Panc1 (cell line): ENCODE measurements around the gene HMGXB4. TPM values are rescaled to one million over a fixed set of nuclear protein-coding genes. Genes with fewer than 3 reads are reported as not detected.

Source experiments
- ATAC-seq: fragments of 200-7000 bp; cut with Tn5 transposase; 2 replicates; pipeline ENCODE4 v1.9.1; 2020; ENCODE audit warnings: mild to moderate bottlenecking, moderate library complexity
- BruUV-seq: library from RNA; stranded (reverse); fragments of 400-500 nt; replicated peaks from 2 replicates; lab custom pipeline; 2021; lab: Mats Ljungman, UMichigan
- CTCF ChIA-PET: fragments of 300-600 bp; sonication (Branson Sonifier 250); formaldehyde crosslinking; loops from one replicate; lab custom pipeline; 2022; ENCODE audit warnings: antibody characterized with exemption; lab: Charles Lee
- POLR2A ChIA-PET: fragments of 300-600 bp; sonication (Branson Sonifier 250); formaldehyde crosslinking; loops from one replicate; lab custom pipeline; 2022; ENCODE audit warnings: antibody characterized with exemption; lab: Charles Lee
- DNase-seq: peaks from one replicate; pipeline ENCODE4 v3.0.0-alpha.2; 2010; ENCODE audit warnings: low read depth, low spot score
- H3K27ac ChIP-seq: 2 replicates; pipeline ENCODE4 v1.5.1; 2011; ENCODE audit warnings: mild to moderate bottlenecking, low read length, inconsistent platforms
- H3K27me3 ChIP-seq: fragments of 200-500 bp; sonication (Bioruptor generic); 2 replicates; pipeline ENCODE4 v1.6.0; 2014; ENCODE audit warnings: low read length, inconsistent platforms; ENCODE audit not compliant: control insufficient read depth, insufficient read depth
- H3K36me3 ChIP-seq: fragments of 200-500 bp; sonication (Bioruptor generic); 2 replicates; pipeline ENCODE4 v1.5.1; 2014; ENCODE audit warnings: inconsistent platforms, mild to moderate bottlenecking, low read length, moderate library complexity; ENCODE audit not compliant: control insufficient read depth, insufficient read depth
- H3K4me1 ChIP-seq: 2 replicates; pipeline ENCODE4 v1.5.1; 2011; ENCODE audit warnings: inconsistent platforms, mild to moderate bottlenecking, low read length, moderate library complexity; ENCODE audit not compliant: control insufficient read depth, insufficient read depth
- H3K4me3 ChIP-seq, 2 experiments: 2 replicates each; pipeline ENCODE4 v1.5.1; 2011 to 2012; ENCODE audit warnings: low read depth in 2 of 2, low read length in 2 of 2, mild to moderate bottlenecking in 2 of 2, inconsistent platforms in 1 of 2, moderate library complexity in 1 of 2
- H3K9me3 ChIP-seq: fragments of 200-500 bp; sonication (Bioruptor generic); 2 replicates; pipeline ENCODE4 v1.5.1; 2014; ENCODE audit warnings: low read depth, mild to moderate bottlenecking, inconsistent platforms, low read length, moderate library complexity; ENCODE audit not compliant: control insufficient read depth, insufficient read depth
- POLR2AphosphoS5 ChIP-seq: IDR thresholded peaks from 2 replicates; pipeline ENCODE4 v1.6.1; 2012; ENCODE audit warnings: mild to moderate bottlenecking, low read depth, low read length, moderate library complexity
- SIN3A ChIP-seq: IDR thresholded peaks from 2 replicates; pipeline ENCODE4 v1.6.1; 2012; ENCODE audit warnings: low read depth, mild to moderate bottlenecking, low read length, moderate library complexity, borderline replicate concordance; ENCODE audit not compliant: insufficient read depth
- TCF7L2 ChIP-seq: IDR thresholded peaks from 2 replicates; pipeline ENCODE4 v1.6.1; 2011; ENCODE audit warnings: mild to moderate bottlenecking, low read depth, low read length, inconsistent platforms
- in situ Hi-C: cut with HindIII; loops from 2 replicates; pipeline ENCODE4 v1.10.0; 2016; ENCODE audit warnings: low sequenced_read_pairs, low pct_unique_long_range_greater_than_20kb
- intact Hi-C: fragments of 100-400 bp; cut with micrococcal nuclease; formaldehyde crosslinking; loops from one replicate; pipeline ENCODE4 v1.10.0; 2022; ENCODE audit not compliant: unreplicated experiment
- total RNA-seq: library from RNA; stranded (reverse); gene quantifications from one replicate; pipeline ENCODE4 v1.2.1, GENCODE V29; 2021; ENCODE audit not compliant: unreplicated experiment
- TF ChIP-seq, protein P1 (sequence below), 2 experiments: IDR thresholded peaks; 2 replicates each; pipeline ENCODE4 v1.6.1; 2011 to 2012; ENCODE audit warnings: low read depth in 2 of 2, control low read depth in 1 of 2, low read length in 1 of 2, mild to moderate bottlenecking in 1 of 2, moderate library complexity in 1 of 2; ENCODE audit not compliant: insufficient read depth in 1 of 2
- TF ChIP-seq, protein P2 (sequence below): fragments of 450-650 bp; IDR thresholded peaks from 2 replicates; pipeline ENCODE4 v1.5.1; 2017; ENCODE audit warnings: mild to moderate bottlenecking

Gene HMGXB4
- total RNA-seq, 1 experiment from 2014 or later, result 23.7 TPM

- intact Hi-C loops, result no loop called here
- ATAC-seq, result peak; percentile 58
- CTCF ChIA-PET, result no interaction called here
Observed at GRCh38 chr22:35310556-35311550, 53.6 kb downstream of the HMGXB4 start.

GRCh38 chr22:35311551-35311999 lies 54.3 kb downstream of the HMGXB4 start:
- Histone ChIP-seq H3K27me3 (no peaks in the 10 kb centered on the region), H3K9me3 (no peaks in the 10 kb centered on the region), H3K4me3 (no peak overlapping the region), H3K27ac (no peak overlapping the region; the same call in 1 of the 2 replicates), H3K4me1 (peaks cover 28% of the 10 kb centered on the region), H3K36me3 (no peaks in the 10 kb centered on the region)
- no TSS peak for BruUV-seq
- DNase-seq (no peak), ATAC-seq (no peak)
- intact Hi-C loops (no loop called here), in situ Hi-C loops (no loop called here)
- TF ChIP-seq, protein P1, sequence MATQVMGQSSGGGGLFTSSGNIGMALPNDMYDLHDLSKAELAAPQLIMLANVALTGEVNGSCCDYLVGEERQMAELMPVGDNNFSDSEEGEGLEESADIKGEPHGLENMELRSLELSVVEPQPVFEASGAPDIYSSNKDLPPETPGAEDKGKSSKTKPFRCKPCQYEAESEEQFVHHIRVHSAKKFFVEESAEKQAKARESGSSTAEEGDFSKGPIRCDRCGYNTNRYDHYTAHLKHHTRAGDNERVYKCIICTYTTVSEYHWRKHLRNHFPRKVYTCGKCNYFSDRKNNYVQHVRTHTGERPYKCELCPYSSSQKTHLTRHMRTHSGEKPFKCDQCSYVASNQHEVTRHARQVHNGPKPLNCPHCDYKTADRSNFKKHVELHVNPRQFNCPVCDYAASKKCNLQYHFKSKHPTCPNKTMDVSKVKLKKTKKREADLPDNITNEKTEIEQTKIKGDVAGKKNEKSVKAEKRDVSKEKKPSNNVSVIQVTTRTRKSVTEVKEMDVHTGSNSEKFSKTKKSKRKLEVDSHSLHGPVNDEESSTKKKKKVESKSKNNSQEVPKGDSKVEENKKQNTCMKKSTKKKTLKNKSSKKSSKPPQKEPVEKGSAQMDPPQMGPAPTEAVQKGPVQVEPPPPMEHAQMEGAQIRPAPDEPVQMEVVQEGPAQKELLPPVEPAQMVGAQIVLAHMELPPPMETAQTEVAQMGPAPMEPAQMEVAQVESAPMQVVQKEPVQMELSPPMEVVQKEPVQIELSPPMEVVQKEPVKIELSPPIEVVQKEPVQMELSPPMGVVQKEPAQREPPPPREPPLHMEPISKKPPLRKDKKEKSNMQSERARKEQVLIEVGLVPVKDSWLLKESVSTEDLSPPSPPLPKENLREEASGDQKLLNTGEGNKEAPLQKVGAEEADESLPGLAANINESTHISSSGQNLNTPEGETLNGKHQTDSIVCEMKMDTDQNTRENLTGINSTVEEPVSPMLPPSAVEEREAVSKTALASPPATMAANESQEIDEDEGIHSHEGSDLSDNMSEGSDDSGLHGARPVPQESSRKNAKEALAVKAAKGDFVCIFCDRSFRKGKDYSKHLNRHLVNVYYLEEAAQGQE (IDR thresholded peaks at IDR 0.05; ENCODE audit: insufficient read depth in 1 of 2, low read depth in 2 of 2, low read length in 1 of 2), result no peak
- TF ChIP-seq POLR2AphosphoS5, result no peak
- TF ChIP-seq TCF7L2, result no peak
- TF ChIP-seq SIN3A, result no peak
- TF ChIP-seq, protein P2, sequence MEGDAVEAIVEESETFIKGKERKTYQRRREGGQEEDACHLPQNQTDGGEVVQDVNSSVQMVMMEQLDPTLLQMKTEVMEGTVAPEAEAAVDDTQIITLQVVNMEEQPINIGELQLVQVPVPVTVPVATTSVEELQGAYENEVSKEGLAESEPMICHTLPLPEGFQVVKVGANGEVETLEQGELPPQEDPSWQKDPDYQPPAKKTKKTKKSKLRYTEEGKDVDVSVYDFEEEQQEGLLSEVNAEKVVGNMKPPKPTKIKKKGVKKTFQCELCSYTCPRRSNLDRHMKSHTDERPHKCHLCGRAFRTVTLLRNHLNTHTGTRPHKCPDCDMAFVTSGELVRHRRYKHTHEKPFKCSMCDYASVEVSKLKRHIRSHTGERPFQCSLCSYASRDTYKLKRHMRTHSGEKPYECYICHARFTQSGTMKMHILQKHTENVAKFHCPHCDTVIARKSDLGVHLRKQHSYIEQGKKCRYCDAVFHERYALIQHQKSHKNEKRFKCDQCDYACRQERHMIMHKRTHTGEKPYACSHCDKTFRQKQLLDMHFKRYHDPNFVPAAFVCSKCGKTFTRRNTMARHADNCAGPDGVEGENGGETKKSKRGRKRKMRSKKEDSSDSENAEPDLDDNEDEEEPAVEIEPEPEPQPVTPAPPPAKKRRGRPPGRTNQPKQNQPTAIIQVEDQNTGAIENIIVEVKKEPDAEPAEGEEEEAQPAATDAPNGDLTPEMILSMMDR, result no peak
- ChIA-PET POLR2A (no interaction called here), CTCF (no interaction called here)

More at GRCh38 chr22:35310556-35311550, 53.6 kb downstream of the HMGXB4 start:
- no peak for DNase-seq
- H3K4me1 ChIP-seq, result peaks cover 28% of the 10 kb centered on the region
- BruUV-seq, result no TSS peak
- no peak for TF ChIP-seq SIN3A
- TF ChIP-seq, protein P2, result no peak
- TF ChIP-seq POLR2AphosphoS5, result no peak
- POLR2A ChIA-PET, result no interaction called here
- in situ Hi-C loops, result no loop called here
- no peak overlapping the region for H3K4me3 ChIP-seq
- peak overlapping the region; percentile 44; the same call in 1 of the 2 replicates for H3K27ac ChIP-seq
- no peaks in the 10 kb centered on the region for H3K36me3 ChIP-seq
- H3K27me3 ChIP-seq, result no peaks in the 10 kb centered on the region
- H3K9me3 ChIP-seq, result no peaks in the 10 kb centered on the region
